GM12865 (cell line): ENCODE results near the gene OS9.
A peak's percentile ranks its signal among the peaks of the same experiment; 100 is the strongest.

Experiments
- DNase-seq: peaks from one replicate; pipeline ENCODE4 v3.0.0; 2010; ENCODE audit warnings: low read depth
- H3K4me3 ChIP-seq: 2 replicates; pipeline ENCODE4 v1.5.1; 2011; ENCODE audit warnings: mild to moderate bottlenecking, low read depth, low read length, control low read depth
- TF ChIP-seq, protein P1 (sequence below): IDR thresholded peaks from 2 replicates; pipeline ENCODE4 v1.5.1; 2011; ENCODE audit warnings: low read length, control low read depth, low read depth, inconsistent platforms; ENCODE audit not compliant: insufficient read depth; ENCODE audit errors: missing control alignments

Gene OS9

DNA sequence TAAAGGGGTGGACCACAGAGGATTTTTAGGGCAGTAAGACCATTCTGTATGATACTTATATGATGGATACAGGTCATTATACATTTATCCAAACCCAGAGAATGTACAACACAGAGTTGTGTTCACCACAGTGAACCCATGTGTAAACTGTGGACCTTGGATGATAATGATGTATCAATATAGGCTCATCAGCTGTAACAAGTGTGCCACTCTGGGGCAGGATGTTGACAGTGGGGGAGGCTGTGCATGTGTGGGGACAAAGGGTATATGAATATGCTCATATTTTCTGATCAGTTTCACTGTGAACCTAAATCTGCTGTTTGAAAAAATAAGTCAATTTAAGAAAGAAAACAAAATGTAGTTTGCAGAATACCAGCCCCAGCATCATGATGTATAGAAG, 14.2 kb upstream of the OS9 start:
- H3K4me3 ChIP-seq, result no peak overlapping the region
- no peak for DNase-seq
- TF ChIP-seq, protein P1, sequence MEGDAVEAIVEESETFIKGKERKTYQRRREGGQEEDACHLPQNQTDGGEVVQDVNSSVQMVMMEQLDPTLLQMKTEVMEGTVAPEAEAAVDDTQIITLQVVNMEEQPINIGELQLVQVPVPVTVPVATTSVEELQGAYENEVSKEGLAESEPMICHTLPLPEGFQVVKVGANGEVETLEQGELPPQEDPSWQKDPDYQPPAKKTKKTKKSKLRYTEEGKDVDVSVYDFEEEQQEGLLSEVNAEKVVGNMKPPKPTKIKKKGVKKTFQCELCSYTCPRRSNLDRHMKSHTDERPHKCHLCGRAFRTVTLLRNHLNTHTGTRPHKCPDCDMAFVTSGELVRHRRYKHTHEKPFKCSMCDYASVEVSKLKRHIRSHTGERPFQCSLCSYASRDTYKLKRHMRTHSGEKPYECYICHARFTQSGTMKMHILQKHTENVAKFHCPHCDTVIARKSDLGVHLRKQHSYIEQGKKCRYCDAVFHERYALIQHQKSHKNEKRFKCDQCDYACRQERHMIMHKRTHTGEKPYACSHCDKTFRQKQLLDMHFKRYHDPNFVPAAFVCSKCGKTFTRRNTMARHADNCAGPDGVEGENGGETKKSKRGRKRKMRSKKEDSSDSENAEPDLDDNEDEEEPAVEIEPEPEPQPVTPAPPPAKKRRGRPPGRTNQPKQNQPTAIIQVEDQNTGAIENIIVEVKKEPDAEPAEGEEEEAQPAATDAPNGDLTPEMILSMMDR, result no peak

DNA sequence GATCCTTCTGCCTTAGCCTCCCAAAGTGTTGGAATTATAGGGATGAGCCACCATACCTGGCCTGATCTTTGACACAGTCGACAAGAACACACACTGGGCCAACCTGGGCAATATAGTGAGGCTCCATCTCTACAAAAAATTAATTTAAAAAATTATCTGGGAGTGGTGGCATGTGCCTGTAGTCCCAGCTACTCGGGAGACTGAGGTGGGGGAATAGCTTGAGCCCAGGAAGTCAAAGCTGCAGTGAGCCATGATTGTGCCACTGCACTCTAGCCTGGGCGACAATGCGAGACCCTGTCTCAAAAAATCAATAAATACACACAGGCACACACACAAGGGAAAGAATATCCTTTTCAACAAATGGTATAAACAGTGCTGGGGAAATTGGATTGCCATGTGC, 6.1 kb upstream of the OS9 start:
- H3K4me3 ChIP-seq, result no peak overlapping the region
- TF ChIP-seq, protein P1, result no peak
- no peak for DNase-seq

DNA sequence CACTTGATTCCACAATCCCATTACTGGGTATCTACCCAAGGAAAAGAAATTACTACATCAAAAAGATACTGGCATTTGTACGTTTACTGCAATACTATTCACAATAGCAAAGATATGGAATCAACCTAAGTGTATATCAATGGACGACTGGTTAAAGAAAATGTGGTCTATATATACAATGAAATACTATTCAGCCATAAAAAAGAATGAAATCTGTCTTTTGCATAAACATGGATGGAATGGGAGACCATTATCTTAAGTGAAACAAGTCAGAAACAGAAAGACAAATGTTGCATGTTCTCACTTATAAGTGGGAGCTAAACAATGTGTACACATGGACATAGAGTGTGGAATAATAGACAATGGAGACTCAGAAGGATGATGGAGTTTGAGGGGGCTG, 5.0 kb upstream of the OS9 start:
- TF ChIP-seq, protein P1, result no peak
- no peak overlapping the region for H3K4me3 ChIP-seq

DNA sequence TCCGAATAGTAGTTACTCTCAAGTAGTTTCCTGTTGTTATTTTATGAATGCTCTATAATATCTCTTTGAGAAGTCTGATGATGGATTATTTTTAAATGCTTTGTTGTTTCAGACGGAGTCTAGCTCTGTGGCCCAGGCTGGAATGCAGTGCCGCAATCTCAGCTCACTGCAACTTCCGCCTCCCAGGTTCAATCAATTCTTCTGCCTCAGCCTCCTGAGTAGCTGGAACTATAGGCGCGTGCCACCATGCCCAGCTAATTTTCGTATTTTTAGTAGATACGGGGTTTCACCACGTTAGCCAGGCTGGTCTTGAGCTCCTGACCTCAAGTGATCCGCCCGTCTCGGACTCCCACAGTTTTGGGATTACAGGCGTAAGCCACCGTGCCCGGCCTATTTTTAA, 1.4 kb upstream of the OS9 start:
- no peak overlapping the region for H3K4me3 ChIP-seq
- DNase-seq, result no peak
- TF ChIP-seq, protein P1, result no peak

More for the DNA sequence above, 5.0 kb upstream of the OS9 start:
- DNase-seq, result no peak

DNA sequence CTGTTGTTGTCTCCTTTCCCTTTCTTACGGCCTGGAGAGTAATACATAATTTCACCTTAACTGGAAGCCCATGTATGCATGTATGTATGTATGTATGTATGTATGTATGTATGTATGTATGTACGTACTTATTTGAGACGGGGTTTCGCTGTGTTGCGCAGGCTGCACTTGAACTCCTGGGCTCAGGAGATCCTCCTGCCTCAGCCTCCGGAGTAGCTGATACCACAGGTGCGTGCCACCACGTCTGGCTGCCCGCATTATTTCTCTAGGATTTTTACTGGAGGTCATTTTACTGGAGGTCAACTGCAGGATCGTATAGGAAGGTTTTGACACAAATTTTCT, 644 bp upstream of the OS9 start:
- DNase-seq, result no peak
- peak overlapping the region; percentile 26 for H3K4me3 ChIP-seq
- TF ChIP-seq, protein P1, result no peak

DNA sequence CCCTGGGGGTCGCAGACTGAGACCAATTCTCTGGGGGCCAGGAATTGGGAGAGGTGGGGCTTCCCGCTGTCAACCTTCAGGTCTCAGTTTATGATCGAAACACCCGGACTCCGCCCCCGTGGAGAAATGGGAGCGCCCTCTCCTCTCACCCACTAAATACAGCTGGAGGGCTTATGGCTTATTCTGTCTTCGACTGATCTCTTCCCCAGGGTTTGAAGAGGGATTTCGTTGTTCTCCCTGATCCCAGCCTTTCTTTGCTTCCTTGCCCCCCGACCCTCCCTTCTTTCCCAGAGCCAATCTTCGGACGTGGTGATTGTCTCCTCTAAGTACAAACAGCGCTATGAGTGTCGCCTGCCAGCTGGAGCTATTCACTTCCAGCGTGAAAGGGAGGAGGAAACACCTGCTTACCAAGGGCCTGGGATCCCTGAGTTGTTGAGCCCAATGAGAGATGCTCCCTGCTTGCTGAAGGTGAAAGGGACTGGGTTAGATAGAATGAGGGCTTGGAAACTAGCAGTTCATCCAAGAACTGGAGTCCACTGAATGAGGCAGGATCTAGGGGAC, 607 bp downstream of the OS9 start:
- H3K4me3 ChIP-seq, result peak overlapping the region; percentile 63
- TF ChIP-seq, protein P1, result no peak
- peak; percentile 10 for DNase-seq

DNA sequence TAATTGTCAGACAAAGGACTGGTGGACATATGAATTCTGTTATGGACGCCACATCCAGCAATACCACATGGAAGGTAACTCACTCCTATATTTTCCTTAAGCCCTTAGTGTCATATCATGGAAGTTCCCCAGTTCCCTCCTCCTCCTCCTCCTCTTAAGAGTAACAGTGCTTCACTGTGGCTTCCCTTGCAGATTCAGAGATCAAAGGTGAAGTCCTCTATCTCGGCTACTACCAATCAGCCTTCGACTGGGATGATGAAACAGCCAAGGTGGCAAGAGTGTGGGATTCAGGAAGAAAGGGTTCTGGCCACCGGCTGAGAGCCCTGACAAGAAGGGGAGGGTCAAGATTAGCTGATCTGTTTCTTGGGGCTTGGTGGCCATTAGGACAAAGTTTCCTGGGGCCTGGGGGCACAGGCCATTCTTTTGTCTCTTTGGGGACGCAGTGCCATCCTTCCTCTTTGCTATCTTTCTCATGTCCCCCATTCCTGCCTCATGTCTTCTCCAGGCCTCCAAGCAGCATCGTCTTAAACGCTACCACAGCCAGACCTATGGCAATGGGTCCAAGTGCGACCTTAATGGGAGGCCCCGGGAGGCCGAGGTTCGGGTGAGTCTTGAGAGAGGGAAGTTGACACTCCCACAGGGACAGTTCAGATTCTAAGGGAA, 2.0 kb downstream of the OS9 start:
- TF ChIP-seq, protein P1, result no peak
- no peak overlapping the region for H3K4me3 ChIP-seq

More for the DNA sequence above, 2.0 kb downstream of the OS9 start:
- no peak for DNase-seq
